Neural progenitor cell (in vitro differentiated cells): Measurements from ENCODE around the gene GBP6. TPM values are rescaled to one million over a fixed set of nuclear protein-coding genes. Genes with fewer than 3 reads are reported as not detected.

Experiments
- DNase-seq: peaks from one replicate; pipeline ENCODE4 v3.0.0-alpha.2; 2016; ENCODE audit warnings: low spot score
- H2AFZ ChIP-seq: fragments of 200-600 bp; sonication (generic); replicated peaks from 2 replicates; pipeline ENCODE4 v1.6.1; 2016; ENCODE audit warnings: antibody characterized with exemption
- H3F3A ChIP-seq: fragments of 200-600 bp; sonication (generic); 2 replicates; pipeline ENCODE4 v1.6.1; 2016; ENCODE audit warnings: antibody characterized with exemption, low read depth
- H3K27ac ChIP-seq: fragments of 200-600 bp; sonication (generic); 2 replicates; pipeline ENCODE4 v1.5.1; 2016; ENCODE audit warnings: mild to moderate bottlenecking
- H3K27me3 ChIP-seq: fragments of 200-600 bp; sonication (generic); 2 replicates; pipeline ENCODE4 v1.6.1; 2016; ENCODE audit warnings: mild to moderate bottlenecking, moderate library complexity
- H3K36me3 ChIP-seq: fragments of 200-600 bp; sonication (generic); 2 replicates; pipeline ENCODE4 v1.5.1; 2016
- H3K4me1 ChIP-seq: fragments of 200-600 bp; sonication (generic); 2 replicates; pipeline ENCODE4 v1.6.1; 2016; ENCODE audit warnings: mixed run types
- H3K4me2 ChIP-seq: fragments of 200-600 bp; sonication (generic); 2 replicates; pipeline ENCODE4 v1.6.1; 2016
- H3K4me3 ChIP-seq: fragments of 200-600 bp; sonication (generic); 2 replicates; pipeline ENCODE4 v1.5.1; 2016
- H3K79me2 ChIP-seq: fragments of 200-600 bp; sonication (generic); 2 replicates; pipeline ENCODE4 v1.6.1; 2016; ENCODE audit warnings: low read depth
- H3K9ac ChIP-seq: fragments of 200-600 bp; sonication (generic); 2 replicates; pipeline ENCODE4 v1.6.1; 2016
- H3K9me3 ChIP-seq: fragments of 200-600 bp; sonication (generic); 2 replicates; pipeline ENCODE4 v1.5.1; 2016; ENCODE audit warnings: low read depth
- H4K20me1 ChIP-seq: fragments of 200-600 bp; sonication (generic); 2 replicates; pipeline ENCODE4 v1.6.1; 2016; ENCODE audit warnings: low read depth
- H3K27ac Mint-ChIP-seq: 3 replicates; pipeline ENCODE4 v1.8.0; 2021; ENCODE audit warnings: mixed read lengths
- H3K27me3 Mint-ChIP-seq: 2 replicates; pipeline ENCODE4 v1.8.0; 2022; ENCODE audit warnings: low read depth, mild to moderate bottlenecking, inconsistent platforms, moderate library complexity, mixed read lengths; ENCODE audit not compliant: insufficient read depth
- H3K36me3 Mint-ChIP-seq: 3 replicates; pipeline ENCODE4 v1.8.0; 2021; ENCODE audit warnings: mixed read lengths
- H3K4me1 Mint-ChIP-seq: 3 replicates; pipeline ENCODE4 v1.8.0; 2021; ENCODE audit warnings: mixed read lengths
- H3K4me3 Mint-ChIP-seq: 3 replicates; pipeline ENCODE4 v1.8.0; 2021; ENCODE audit warnings: mild to moderate bottlenecking, moderate library complexity, mixed read lengths
- H3K9me3 Mint-ChIP-seq: 3 replicates; pipeline ENCODE4 v1.8.0; 2020; ENCODE audit warnings: mixed read lengths
- CTCF ChIP-seq: fragments of 200-600 bp; sonication (generic); IDR thresholded peaks from 2 replicates; pipeline ENCODE4 v1.5.1; 2017; ENCODE audit warnings: antibody characterized with exemption, mild to moderate bottlenecking
- EZH2 ChIP-seq: fragments of 200-600 bp; sonication (generic); IDR thresholded peaks from 2 replicates; pipeline ENCODE4 v1.6.1; 2017; ENCODE audit warnings: antibody characterized with exemption, mild to moderate bottlenecking, moderate library complexity
- EZH2phosphoT487 ChIP-seq: fragments of 200-600 bp; sonication (generic); IDR thresholded peaks from 2 replicates; pipeline ENCODE4 v1.6.1; 2017; ENCODE audit warnings: antibody characterized with exemption
- total RNA-seq: library from RNA; depleted of rRNA; stranded (reverse); fragments of >200 nt; gene quantifications from 2 replicates; pipeline ENCODE4 v1.2.3, GENCODE V29; 2015; ENCODE audit warnings: low replicate concordance

GBP6 gene
- total RNA-seq, 1 donor from 2014 or later, result not detected

DNA sequence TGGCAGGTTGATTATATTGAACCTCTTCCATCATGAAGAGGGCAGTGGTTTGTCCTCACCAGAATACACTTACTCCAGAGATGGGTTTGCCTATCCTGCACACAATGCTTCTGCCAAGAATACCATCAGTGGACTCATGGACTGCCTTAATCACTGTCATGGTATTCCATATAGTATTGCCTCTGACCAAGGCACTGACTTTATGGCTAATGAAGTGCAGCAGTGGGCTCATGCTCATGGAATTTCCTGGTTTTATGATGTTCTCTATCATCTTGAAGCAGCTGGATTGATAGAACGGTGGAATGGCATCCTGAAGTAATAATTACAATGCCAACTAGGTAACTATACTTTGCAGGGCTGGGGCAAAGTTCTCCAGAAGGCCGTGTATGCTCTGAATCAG lies 16.6 kb upstream of the GBP6 start:
- H3K9me3 Mint-ChIP-seq, result peaks cover 3% of the 10 kb centered on the region
- H3K4me3 Mint-ChIP-seq, result no peak overlapping the region
- Histone ChIP-seq H2AFZ (no peak overlapping the region), H4K20me1 (no peaks in the 10 kb centered on the region), H3K27ac (no peak overlapping the region), H3F3A (no peaks in the 10 kb centered on the region), H3K4me1 (peaks cover 9% of the 10 kb centered on the region), H3K27me3 (no peaks in the 10 kb centered on the region), H3K9me3 (no peaks in the 10 kb centered on the region), H3K4me2 (no peak overlapping the region), H3K4me3 (no peak overlapping the region), H3K36me3 (no peaks in the 10 kb centered on the region), H3K79me2 (no peaks in the 10 kb centered on the region), H3K9ac (no peak overlapping the region)
- H3K36me3 Mint-ChIP-seq, result no peaks in the 10 kb centered on the region
- H3K27ac Mint-ChIP-seq, result no peak overlapping the region
- H3K4me1 Mint-ChIP-seq, result no peaks in the 10 kb centered on the region
- H3K27me3 Mint-ChIP-seq, result no peaks in the 10 kb centered on the region
- TF ChIP-seq EZH2phosphoT487 (no peak), CTCF (no peak), EZH2 (no peak)
- DNase-seq, result no peak

GRCh38 chr1:89350298-89350697 lies 13.6 kb upstream of the GBP6 start:
- Mint-ChIP-seq H3K4me3 (no peak overlapping the region), H3K9me3 (no peaks in the 10 kb centered on the region), H3K4me1 (no peaks in the 10 kb centered on the region), H3K27me3 (no peaks in the 10 kb centered on the region), H3K36me3 (no peaks in the 10 kb centered on the region), H3K27ac (no peak overlapping the region)
- Histone ChIP-seq H3K36me3 (no peaks in the 10 kb centered on the region), H3K9me3 (no peaks in the 10 kb centered on the region), H3K4me2 (no peak overlapping the region), H3K79me2 (no peaks in the 10 kb centered on the region), H2AFZ (no peak overlapping the region), H3K27me3 (no peaks in the 10 kb centered on the region), H3K9ac (no peak overlapping the region), H4K20me1 (no peaks in the 10 kb centered on the region), H3K4me3 (no peak overlapping the region), H3F3A (no peaks in the 10 kb centered on the region), H3K4me1 (peaks cover 9% of the 10 kb centered on the region), H3K27ac (no peak overlapping the region)
- no peak for DNase-seq
- no peak for TF ChIP-seq EZH2phosphoT487
- no peak for TF ChIP-seq EZH2
- TF ChIP-seq CTCF, result no peak

DNA sequence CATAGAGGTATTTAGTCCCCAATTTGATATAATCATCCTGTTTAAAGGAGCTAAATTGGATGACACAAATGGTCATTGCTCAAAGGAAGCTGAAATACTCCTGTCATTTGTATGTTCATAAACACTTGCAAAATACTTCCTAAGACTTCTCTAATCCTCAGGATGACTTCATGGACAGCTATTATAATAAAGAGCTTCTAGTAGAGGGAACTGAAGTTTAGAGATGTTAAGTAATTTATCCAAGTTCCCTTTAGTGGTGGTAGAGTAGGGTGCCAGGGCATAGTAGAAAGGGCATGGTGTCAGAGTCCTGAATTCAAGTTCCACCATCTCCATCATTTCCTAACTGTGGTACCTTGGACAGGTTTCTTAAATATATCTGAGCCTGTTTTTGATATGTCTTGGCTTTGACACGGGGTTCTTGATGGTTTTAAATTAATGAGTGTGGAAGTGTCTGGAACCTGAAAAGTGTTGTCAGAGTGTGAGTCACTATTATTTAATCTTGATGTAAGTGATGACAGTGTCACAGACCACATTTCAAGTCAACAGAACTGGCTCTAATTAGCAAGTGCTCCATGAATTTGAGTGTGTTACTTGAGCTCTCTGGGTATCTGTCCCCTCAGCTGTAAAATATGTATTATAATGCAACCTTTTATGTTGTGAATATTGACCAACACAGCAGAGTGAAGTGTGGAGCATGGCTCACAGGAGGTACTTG lies 12.1 kb upstream of the GBP6 start:
- H3K4me1 Mint-ChIP-seq, result no peaks in the 10 kb centered on the region
- Histone ChIP-seq H3K27ac (no peak overlapping the region), H3K27me3 (no peaks in the 10 kb centered on the region), H3K4me3 (no peak overlapping the region), H3K36me3 (no peaks in the 10 kb centered on the region), H3K4me1 (peaks cover 9% of the 10 kb centered on the region), H4K20me1 (no peaks in the 10 kb centered on the region), H3K9me3 (no peaks in the 10 kb centered on the region), H3F3A (no peaks in the 10 kb centered on the region), H3K79me2 (no peaks in the 10 kb centered on the region), H3K9ac (no peak overlapping the region), H3K4me2 (no peak overlapping the region), H2AFZ (no peak overlapping the region)
- no peak overlapping the region for H3K27ac Mint-ChIP-seq
- no peaks in the 10 kb centered on the region for H3K27me3 Mint-ChIP-seq
- H3K36me3 Mint-ChIP-seq, result no peaks in the 10 kb centered on the region
- no peaks in the 10 kb centered on the region for H3K9me3 Mint-ChIP-seq
- H3K4me3 Mint-ChIP-seq, result no peak overlapping the region
- no peak for TF ChIP-seq EZH2phosphoT487
- no peak for TF ChIP-seq CTCF
- TF ChIP-seq EZH2, result no peak
- no peak for DNase-seq
